ENCODE data around the gene TRAT1.

DNA sequence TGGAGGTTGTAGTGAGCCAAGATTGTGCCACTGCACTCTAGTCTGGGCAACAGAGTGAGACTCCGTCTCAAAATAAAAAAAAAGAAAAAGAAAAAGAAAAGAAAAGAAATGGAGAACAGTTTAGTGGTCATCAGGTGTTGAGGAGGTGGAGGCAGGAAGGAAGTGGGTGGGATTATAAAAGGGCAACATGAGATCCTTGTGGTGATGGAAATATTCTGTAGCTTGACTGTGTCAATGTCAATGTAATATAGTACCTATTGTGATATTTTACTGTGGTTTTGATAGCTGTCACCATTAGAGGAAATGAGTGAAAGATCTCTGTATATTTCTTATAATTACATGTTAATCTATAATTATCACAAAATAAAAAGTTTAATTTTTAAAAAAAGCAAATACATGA lies 60.8 kb downstream of the TRAT1 start:
- no peak for TF ChIP-seq YY1 (IDR thresholded peaks at IDR 0.05; ENCODE audit: insufficient read depth, insufficient read length)
- TF ChIP-seq ZNF274 (IDR thresholded peaks at IDR 0.05; ENCODE audit: low read depth, low read length): no peak
- no peak for TF ChIP-seq SUZ12 (IDR thresholded peaks at IDR 0.05; ENCODE audit: extremely low read depth, insufficient read depth, insufficient read length)

All from NT2/D1 (cell line).